GM06990 (cell line): ENCODE measurements around the gene PLCXD3.

ENCODE experiments used
- DNase-seq: peaks from one replicate; pipeline ENCODE4 v3.0.0-alpha.2; 2011; ENCODE audit not compliant: insufficient read length; ENCODE audit errors: extremely low read depth
- H3K27me3 ChIP-seq: replicated peaks from 2 replicates; pipeline ENCODE4 v1.6.0; 2011; ENCODE audit warnings: low read length; ENCODE audit not compliant: control insufficient read depth, insufficient read depth
- H3K36me3 ChIP-seq: 2 replicates; pipeline ENCODE4 v1.5.1; 2011; ENCODE audit warnings: low read length; ENCODE audit not compliant: control insufficient read depth, insufficient read depth
- H3K4me3 ChIP-seq: replicated peaks from 2 replicates; pipeline ENCODE4 v1.5.1; 2011; ENCODE audit warnings: low read depth, mild to moderate bottlenecking, control low read depth, low read length
- CTCF ChIP-seq: IDR thresholded peaks from 2 replicates; pipeline ENCODE4 v1.5.1; 2011; ENCODE audit warnings: low read length, control low read depth, mild to moderate bottlenecking, inconsistent platforms; ENCODE audit not compliant: insufficient read depth, poor library complexity, severe bottlenecking

The PLCXD3 gene

GRCh38 chr5:41370482-41370881 lies 139.9 kb downstream of the PLCXD3 start:
- no peak for TF ChIP-seq CTCF
- DNase-seq: no peak
- no peak overlapping the region for H3K4me3 ChIP-seq
- no peaks in the 10 kb centered on the region for H3K36me3 ChIP-seq
- peaks cover 1% of the 10 kb centered on the region for H3K27me3 ChIP-seq

- H3K36me3 ChIP-seq: no peaks in the 10 kb centered on the region
- H3K27me3 ChIP-seq: peaks cover under 1% of the 10 kb centered on the region
- DNase-seq: no peak
- no peak overlapping the region for H3K4me3 ChIP-seq
- TF ChIP-seq CTCF: no peak
Measured at GRCh38 chr5:41369799-41370198, 140.6 kb downstream of the PLCXD3 start.

GRCh38 chr5:41368158-41368557 lies 142.2 kb downstream of the PLCXD3 start:
- Histone ChIP-seq H3K27me3 (no peaks in the 10 kb centered on the region; the same call in none of the 2 replicates), H3K4me3 (no peak overlapping the region), H3K36me3 (no peaks in the 10 kb centered on the region)
- DNase-seq: no peak
- no peak for TF ChIP-seq CTCF

- TF ChIP-seq CTCF: no peak
- Histone ChIP-seq H3K27me3 (no peaks in the 10 kb centered on the region; the same call in none of the 2 replicates), H3K4me3 (no peak overlapping the region), H3K36me3 (no peaks in the 10 kb centered on the region)
- DNase-seq: no peak
Measured at GRCh38 chr5:41365369-41365768, 145.0 kb downstream of the PLCXD3 start.

- Histone ChIP-seq H3K27me3 (no peaks in the 10 kb centered on the region; the same call in 1 of the 2 replicates), H3K4me3 (no peak overlapping the region), H3K36me3 (no peaks in the 10 kb centered on the region)
- DNase-seq: no peak
- TF ChIP-seq CTCF: no peak
Measured at GRCh38 chr5:41364346-41364745, 146.1 kb downstream of the PLCXD3 start.

GRCh38 chr5:41363343-41363986 lies 146.9 kb downstream of the PLCXD3 start:
- H3K36me3 ChIP-seq: no peaks in the 10 kb centered on the region
- no peak for TF ChIP-seq CTCF
- DNase-seq: no peak
- no peaks in the 10 kb centered on the region; the same call in 1 of the 2 replicates for H3K27me3 ChIP-seq
- H3K4me3 ChIP-seq: no peak overlapping the region
